Sigmoid colon (tissue), 4 donors: ENCODE data around the gene ZSWIM2.
A peak's percentile ranks its signal among the peaks of the same experiment; 100 is the strongest.

ENCODE experiments used
- CTCF ChIP-seq, 4 experiments: fragments of 450-650 bp in 3 of 4; fragments of 200-600 bp in 1 of 4; IDR thresholded peaks; one replicate each; pipeline ENCODE4 v1.5.1; 2016 to 2019; ENCODE audit warnings: antibody characterized with exemption in 4 of 4, mild to moderate bottlenecking in 3 of 4, moderate library complexity in 2 of 4
- POLR2AphosphoS5 ChIP-seq, 4 donors: sonication (generic); formaldehyde crosslinking; IDR thresholded peaks; one replicate each; pipeline ENCODE4 v1.6.1; 2017; ENCODE audit warnings: antibody characterized with exemption in 4 of 4

- TF ChIP-seq CTCF (IDR thresholded peaks at IDR 0.05) (no peak), POLR2AphosphoS5 (IDR thresholded peaks at IDR 0.05) (peak; percentile 49 to 63 (median 53))
Observed at GRCh38 chr2:186889101-186889879, 40.3 kb upstream of the ZSWIM2 start.
